ENCODE results near the gene CD276. TPM values are rescaled to one million over a fixed set of nuclear protein-coding genes. Genes with fewer than 3 reads are reported as not detected.

The CD276 gene
- total RNA-seq, 1 donor from 2014 or later, result 207 TPM

DNA sequence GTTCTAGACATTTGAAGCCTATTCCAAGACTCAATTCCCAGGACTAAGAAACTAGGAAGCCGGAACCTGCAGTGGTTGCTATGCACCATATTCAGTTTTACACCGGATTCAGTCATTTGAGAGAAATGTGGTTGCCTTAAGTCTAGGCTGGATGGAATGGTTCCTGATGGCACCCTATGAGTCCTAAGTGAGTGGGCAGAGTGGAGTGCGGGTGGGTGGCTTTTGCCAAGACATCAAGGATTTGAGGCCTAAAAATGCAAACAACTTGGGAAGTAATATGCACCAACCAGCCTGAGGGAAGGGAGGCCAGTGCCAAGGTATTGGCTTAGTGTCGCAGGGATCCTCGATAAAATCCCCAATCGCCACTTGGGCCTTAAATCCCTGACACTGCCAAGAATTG lies 4.2 kb upstream of the CD276 start:
- H3K27ac Mint-ChIP-seq, result no peak overlapping the region
- H3K9me3 Mint-ChIP-seq (ENCODE audit: low read depth), result no peaks in the 10 kb centered on the region
- H3K27me3 Mint-ChIP-seq, result peaks cover 10% of the 10 kb centered on the region
- peaks cover 5% of the 10 kb centered on the region for H3K4me1 Mint-ChIP-seq (ENCODE audit: low read depth)
- TF ChIP-seq CTCF (IDR thresholded peaks at IDR 0.05; ENCODE audit: unreplicated experiment), result no peak
- H3K4me3 Mint-ChIP-seq (ENCODE audit: low read depth), result no peak overlapping the region
- H3K36me3 Mint-ChIP-seq (ENCODE audit: insufficient read depth), result no peaks in the 10 kb centered on the region
- no peak for DNase-seq (ENCODE audit: low spot score, unreplicated experiment)

DNA sequence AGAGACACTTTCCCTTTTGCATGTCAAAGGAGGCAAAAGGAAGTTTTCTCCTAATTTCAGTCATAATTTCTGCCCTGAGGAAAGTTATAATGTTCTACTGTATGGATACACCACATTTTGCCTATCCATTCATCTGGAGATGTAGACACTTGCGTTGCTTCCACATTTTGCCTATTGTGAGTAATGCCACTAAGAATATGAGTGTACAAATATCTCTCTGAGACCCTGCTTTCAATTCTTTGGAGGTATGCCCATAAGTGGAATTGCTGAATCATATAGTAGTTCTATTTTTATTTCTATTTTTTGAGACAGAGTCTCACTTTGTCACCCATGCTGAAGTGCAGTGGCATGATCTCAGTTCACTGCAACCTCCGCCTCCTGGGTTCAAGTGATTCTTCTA lies 3.6 kb upstream of the CD276 start:
- Mint-ChIP-seq H3K4me1 (ENCODE audit: low read depth) (peaks cover 8% of the 10 kb centered on the region), H3K9me3 (ENCODE audit: low read depth) (no peaks in the 10 kb centered on the region), H3K27ac (no peak overlapping the region), H3K27me3 (peaks cover 10% of the 10 kb centered on the region), H3K36me3 (ENCODE audit: insufficient read depth) (no peaks in the 10 kb centered on the region), H3K4me3 (ENCODE audit: low read depth) (no peak overlapping the region)
- DNase-seq (ENCODE audit: low spot score, unreplicated experiment), result no peak
- no peak for TF ChIP-seq CTCF (IDR thresholded peaks at IDR 0.05; ENCODE audit: unreplicated experiment)

GRCh38 chr15:73681063-73681462 lies 3.1 kb upstream of the CD276 start:
- H3K27me3 Mint-ChIP-seq, result peaks cover 10% of the 10 kb centered on the region
- no peak for DNase-seq (ENCODE audit: low spot score, unreplicated experiment)
- no peak overlapping the region for H3K4me3 Mint-ChIP-seq (ENCODE audit: low read depth)
- no peak overlapping the region for H3K27ac Mint-ChIP-seq
- H3K4me1 Mint-ChIP-seq (ENCODE audit: low read depth), result peaks cover 13% of the 10 kb centered on the region
- no peak for TF ChIP-seq CTCF (IDR thresholded peaks at IDR 0.05; ENCODE audit: unreplicated experiment)
- no peaks in the 10 kb centered on the region for H3K9me3 Mint-ChIP-seq (ENCODE audit: low read depth)
- H3K36me3 Mint-ChIP-seq (ENCODE audit: insufficient read depth), result no peaks in the 10 kb centered on the region

GRCh38 chr15:73681856-73682599 lies 2.2 kb upstream of the CD276 start:
- DNase-seq (ENCODE audit: low spot score, unreplicated experiment), result no peak
- Mint-ChIP-seq H3K9me3 (ENCODE audit: low read depth) (no peaks in the 10 kb centered on the region), H3K4me3 (ENCODE audit: low read depth) (no peak overlapping the region), H3K4me1 (ENCODE audit: low read depth) (peaks cover 20% of the 10 kb centered on the region), H3K36me3 (ENCODE audit: insufficient read depth) (no peaks in the 10 kb centered on the region), H3K27ac (no peak overlapping the region), H3K27me3 (peaks cover 10% of the 10 kb centered on the region)
- TF ChIP-seq CTCF (IDR thresholded peaks at IDR 0.05; ENCODE audit: unreplicated experiment), result no peak

DNA sequence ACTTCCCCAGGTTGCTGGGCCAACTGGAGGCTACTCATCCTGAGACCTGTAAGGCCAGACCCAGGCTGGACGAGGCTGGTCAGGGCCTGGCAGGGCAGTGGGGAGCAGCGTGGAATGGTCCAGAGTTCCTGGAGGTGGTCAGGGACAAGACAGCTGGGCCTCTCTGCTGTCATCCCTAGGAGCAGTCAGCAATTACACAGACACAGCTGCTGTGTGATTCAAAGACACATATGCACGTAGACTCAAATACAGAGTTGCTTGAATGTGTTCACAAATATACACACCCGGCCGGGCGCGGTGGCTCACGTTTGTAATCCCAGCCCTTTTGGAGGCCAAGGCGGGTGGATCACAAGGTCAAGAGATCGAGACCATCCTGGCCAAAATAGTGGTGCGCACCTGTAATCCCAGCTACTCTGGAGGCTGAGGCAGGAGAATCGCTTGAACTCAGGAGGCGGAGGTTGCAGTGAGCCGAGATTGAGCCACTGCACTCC lies 1.5 kb upstream of the CD276 start:
- H3K27me3 Mint-ChIP-seq, result peaks cover 10% of the 10 kb centered on the region
- DNase-seq (ENCODE audit: low spot score, unreplicated experiment), result no peak
- no peak overlapping the region for H3K27ac Mint-ChIP-seq
- no peaks in the 10 kb centered on the region for H3K36me3 Mint-ChIP-seq (ENCODE audit: insufficient read depth)
- H3K4me3 Mint-ChIP-seq (ENCODE audit: low read depth), result peak overlapping the region; percentile 29
- peaks cover 20% of the 10 kb centered on the region for H3K4me1 Mint-ChIP-seq (ENCODE audit: low read depth)
- TF ChIP-seq CTCF (IDR thresholded peaks at IDR 0.05; ENCODE audit: unreplicated experiment), result no peak
- no peaks in the 10 kb centered on the region for H3K9me3 Mint-ChIP-seq (ENCODE audit: low read depth)
